SK-N-SH treated with all-trans-retinoic acid at 6 μM for 48 hours (cell line): ENCODE data around the gene CETP.

Experiments
- ATAC-seq: fragments of 200-7000 bp; cut with Tn5 transposase; 3 replicates; pipeline ENCODE4 v1.9.1; 2020; ENCODE audit warnings: mild to moderate bottlenecking, moderate library complexity
- ARNTL ChIP-seq: fragments of 450-650 bp; formaldehyde crosslinking; IDR thresholded peaks from 2 replicates; pipeline ENCODE4 v1.5.0; 2020; ENCODE audit warnings: low read depth, mild to moderate bottlenecking, moderate library complexity, borderline replicate concordance
- BACH2 ChIP-seq: fragments of 250-450 bp; sonication (Bioruptor Pico); IDR thresholded peaks from 2 replicates; pipeline ENCODE4 v1.9.0; 2021; ENCODE audit warnings: mild to moderate bottlenecking, borderline replicate concordance
- CSDC2 ChIP-seq: fragments of 250-450 bp; sonication (Bioruptor Pico); IDR thresholded peaks from 2 replicates; pipeline ENCODE4 v1.5.0; 2020; ENCODE audit warnings: mild to moderate bottlenecking, moderate library complexity
- CSRNP3 ChIP-seq: fragments of 250-450 bp; sonication (Bioruptor Pico); IDR thresholded peaks from 2 replicates; pipeline ENCODE4 v1.5.1; 2021; ENCODE audit warnings: mild to moderate bottlenecking, moderate library complexity
- ESRRG ChIP-seq: fragments of 250-450 bp; sonication (Bioruptor Pico); IDR thresholded peaks from 2 replicates; pipeline ENCODE4 v1.6.1; 2021; ENCODE audit warnings: mild to moderate bottlenecking
- GLIS3 ChIP-seq: fragments of 250-450 bp; sonication (Bioruptor Pico); IDR thresholded peaks from 2 replicates; pipeline ENCODE4 v1.5.0; 2020; ENCODE audit warnings: mild to moderate bottlenecking, moderate library complexity
- ISL1 ChIP-seq: fragments of 250-450 bp; sonication (Bioruptor Pico); IDR thresholded peaks from 2 replicates; pipeline ENCODE4 v2.1.2; 2022; ENCODE audit warnings: mild to moderate bottlenecking, moderate library complexity
- OSR1 ChIP-seq: fragments of 250-450 bp; sonication (Bioruptor Pico); IDR thresholded peaks from 2 replicates; pipeline ENCODE4 v1.8.0; 2022; ENCODE audit warnings: moderate library complexity, mild to moderate bottlenecking, inconsistent platforms
- POU6F1 ChIP-seq: fragments of 250-450 bp; sonication (Bioruptor Pico); IDR thresholded peaks from 2 replicates; pipeline ENCODE4 v1.8.0; 2021; ENCODE audit warnings: low read depth, mild to moderate bottlenecking, moderate library complexity, borderline replicate concordance
- RARB ChIP-seq: fragments of 250-450 bp; sonication (Bioruptor Pico); IDR thresholded peaks from 2 replicates; pipeline ENCODE4 v1.8.0; 2021; ENCODE audit warnings: mild to moderate bottlenecking, moderate library complexity
- SNAI2 ChIP-seq: fragments of 250-450 bp; sonication (Bioruptor Pico); IDR thresholded peaks from 2 replicates; pipeline ENCODE4 v1.5.0; 2020; ENCODE audit warnings: mild to moderate bottlenecking, moderate library complexity
- TCF4 ChIP-seq: fragments of 250-450 bp; sonication (Bioruptor Pico); IDR thresholded peaks from 2 replicates; pipeline ENCODE4 v1.8.0; 2021; ENCODE audit warnings: mild to moderate bottlenecking, moderate library complexity, borderline replicate concordance
- TSHZ2 ChIP-seq: fragments of 250-450 bp; sonication (Bioruptor Pico); IDR thresholded peaks from 2 replicates; pipeline ENCODE4 v1.5.0; 2020; ENCODE audit warnings: mild to moderate bottlenecking, moderate library complexity
- ZC3H10 ChIP-seq: fragments of 250-450 bp; sonication (Bioruptor Pico); IDR thresholded peaks from 2 replicates; pipeline ENCODE4 v1.5.1; 2021; ENCODE audit warnings: mild to moderate bottlenecking, moderate library complexity
- ZFP3 ChIP-seq: fragments of 250-450 bp; sonication (Bioruptor Pico); IDR thresholded peaks from 2 replicates; pipeline ENCODE4 v1.5.0; 2020; ENCODE audit warnings: mild to moderate bottlenecking, moderate library complexity
- ZFP30 ChIP-seq: fragments of 450-650 bp; formaldehyde crosslinking; IDR thresholded peaks from 2 replicates; pipeline ENCODE4 v1.5.0; 2022; ENCODE audit warnings: mild to moderate bottlenecking, moderate library complexity
- ZNF565 ChIP-seq: fragments of 450-650 bp; formaldehyde crosslinking; conservative IDR thresholded peaks from 2 replicates; pipeline ENCODE4 v1.5.0; 2020; ENCODE audit warnings: low read depth, mild to moderate bottlenecking, moderate library complexity
- ZNF70 ChIP-seq: fragments of 450-650 bp; formaldehyde crosslinking; IDR thresholded peaks from 2 replicates; pipeline ENCODE4 v1.5.0; 2020; ENCODE audit warnings: mild to moderate bottlenecking, moderate library complexity
- ZNF8 ChIP-seq: fragments of 450-650 bp; formaldehyde crosslinking; IDR thresholded peaks from 2 replicates; pipeline ENCODE4 v1.5.0; 2020; ENCODE audit warnings: mild to moderate bottlenecking, moderate library complexity
- TF ChIP-seq, protein P1 (sequence below): fragments of 250-450 bp; sonication (Bioruptor Pico); IDR thresholded peaks from 2 replicates; pipeline ENCODE4 v1.5.1; 2020; ENCODE audit warnings: low read depth, mild to moderate bottlenecking, moderate library complexity

Gene CETP

GRCh38 chr16:57007530-57007929 lies 45.8 kb downstream of the CETP start (continued):
- TF ChIP-seq POU6F1 (CRISPR knock-in tag): no peak
- TF ChIP-seq ZNF8 (CRISPR knock-in tag): no peak
- no peak for TF ChIP-seq OSR1 (CRISPR knock-in tag)
- TF ChIP-seq ZFP3 (CRISPR knock-in tag): no peak
- TF ChIP-seq ZC3H10: no peak
- TF ChIP-seq, all 23 proteins: peak for 0

DNA sequence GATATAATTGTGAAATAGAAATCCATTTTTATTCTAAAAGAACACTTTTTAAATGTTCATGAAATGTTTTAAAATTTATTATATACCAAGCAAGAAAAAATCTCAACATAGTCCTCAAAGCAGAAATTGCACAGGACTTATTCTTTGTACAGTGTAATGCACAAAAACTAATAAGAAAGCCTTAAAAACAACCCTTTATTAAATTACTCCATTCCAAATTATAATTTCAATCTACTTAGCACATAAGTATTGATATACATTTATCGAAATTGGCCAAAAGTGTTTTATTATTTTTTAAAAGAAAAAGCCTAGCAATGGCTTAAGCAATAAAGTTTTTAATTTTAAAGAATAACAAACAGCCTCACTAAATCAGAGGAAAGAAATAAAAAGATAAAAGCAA lies 46.7 kb downstream of the CETP start:
- TF ChIP-seq CSRNP3 (CRISPR knock-in tag): no peak
- TF ChIP-seq ZNF70 (CRISPR knock-in tag): no peak
- TF ChIP-seq ZNF8 (CRISPR knock-in tag): no peak
- TF ChIP-seq TSHZ2 (CRISPR knock-in tag): no peak
- TF ChIP-seq, protein P1, sequence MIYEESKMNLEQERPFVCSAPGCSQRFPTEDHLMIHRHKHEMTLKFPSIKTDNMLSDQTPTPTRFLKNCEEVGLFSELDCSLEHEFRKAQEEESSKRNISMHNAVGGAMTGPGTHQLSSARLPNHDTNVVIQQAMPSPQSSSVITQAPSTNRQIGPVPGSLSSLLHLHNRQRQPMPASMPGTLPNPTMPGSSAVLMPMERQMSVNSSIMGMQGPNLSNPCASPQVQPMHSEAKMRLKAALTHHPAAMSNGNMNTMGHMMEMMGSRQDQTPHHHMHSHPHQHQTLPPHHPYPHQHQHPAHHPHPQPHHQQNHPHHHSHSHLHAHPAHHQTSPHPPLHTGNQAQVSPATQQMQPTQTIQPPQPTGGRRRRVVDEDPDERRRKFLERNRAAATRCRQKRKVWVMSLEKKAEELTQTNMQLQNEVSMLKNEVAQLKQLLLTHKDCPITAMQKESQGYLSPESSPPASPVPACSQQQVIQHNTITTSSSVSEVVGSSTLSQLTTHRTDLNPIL (CRISPR knock-in tag): no peak
- no peak for TF ChIP-seq ZFP3 (CRISPR knock-in tag)
- TF ChIP-seq CSDC2: no peak
- no peak for TF ChIP-seq POU6F1 (CRISPR knock-in tag)
- TF ChIP-seq ISL1 (CRISPR knock-in tag): no peak
- TF ChIP-seq ZFP30: no peak
- ATAC-seq: no peak

- TF ChIP-seq GLIS3 (CRISPR knock-in tag) (no peak), CSDC2 (no peak), ISL1 (CRISPR knock-in tag) (no peak), SNAI2 (CRISPR knock-in tag) (no peak), ESRRG (CRISPR knock-in tag) (no peak), ZFP30 (no peak), OSR1 (CRISPR knock-in tag) (no peak)
- TF ChIP-seq, protein P1 (CRISPR knock-in tag): no peak
- no peak for ATAC-seq
Measured at GRCh38 chr16:57009643-57010170, 48.0 kb downstream of the CETP start.

GRCh38 chr16:57012353-57012752 lies 50.6 kb downstream of the CETP start:
- no peak for ATAC-seq
- no peak for TF ChIP-seq TCF4 (CRISPR knock-in tag)
- no peak for TF ChIP-seq ZC3H10
- TF ChIP-seq ZFP30: no peak
- no peak for TF ChIP-seq OSR1 (CRISPR knock-in tag)
- TF ChIP-seq RARB (CRISPR knock-in tag): no peak
- no peak for TF ChIP-seq POU6F1 (CRISPR knock-in tag)
- no peak for TF ChIP-seq ZFP3 (CRISPR knock-in tag)
- no peak for TF ChIP-seq ZNF8 (CRISPR knock-in tag)
- no peak for TF ChIP-seq ZNF565 (CRISPR knock-in tag)
- no peak for TF ChIP-seq TSHZ2 (CRISPR knock-in tag)
- TF ChIP-seq ISL1 (CRISPR knock-in tag): no peak
- no peak for TF ChIP-seq GLIS3 (CRISPR knock-in tag)
- TF ChIP-seq SNAI2 (CRISPR knock-in tag): no peak
- no peak for TF ChIP-seq ARNTL (CRISPR knock-in tag)
- TF ChIP-seq BACH2 (CRISPR knock-in tag): no peak
